ENCODE measurements around the gene STX8. TPM values are rescaled to one million over a fixed set of nuclear protein-coding genes. Genes with fewer than 3 reads are reported as not detected.

The STX8 gene
- total and polyA plus RNA-seq, 3 experiments from 2014 or later = 63.3 to 171 (median 64.8) TPM

DNA sequence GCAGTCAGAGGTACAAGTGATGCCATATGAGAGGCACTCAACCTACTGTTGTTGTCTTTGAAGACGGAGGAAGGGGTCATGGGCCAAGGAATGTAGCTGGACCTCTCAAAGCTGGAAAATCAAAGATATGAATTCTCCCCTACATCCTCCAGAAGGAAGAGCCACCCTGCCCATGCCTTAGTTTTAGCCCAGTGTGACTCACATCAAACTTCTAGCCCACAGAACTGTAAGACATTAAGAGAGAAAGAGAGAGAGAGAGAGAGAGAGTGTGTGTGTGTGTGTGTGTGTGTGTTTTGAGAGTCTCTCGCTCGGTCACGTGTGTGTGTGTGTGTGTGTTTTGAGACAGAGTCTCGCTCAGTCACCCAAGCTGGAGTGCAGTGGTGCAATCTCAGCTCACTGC, 87.1 kb downstream of the STX8 start:
- H3K36me3 Mint-ChIP-seq = peaks cover 13 to 73% (median 26%) of the 10 kb centered on the region in 3 donors
- CTCF ChIA-PET = no interaction called here
- POLR2A ChIA-PET = no interaction called here

DNA sequence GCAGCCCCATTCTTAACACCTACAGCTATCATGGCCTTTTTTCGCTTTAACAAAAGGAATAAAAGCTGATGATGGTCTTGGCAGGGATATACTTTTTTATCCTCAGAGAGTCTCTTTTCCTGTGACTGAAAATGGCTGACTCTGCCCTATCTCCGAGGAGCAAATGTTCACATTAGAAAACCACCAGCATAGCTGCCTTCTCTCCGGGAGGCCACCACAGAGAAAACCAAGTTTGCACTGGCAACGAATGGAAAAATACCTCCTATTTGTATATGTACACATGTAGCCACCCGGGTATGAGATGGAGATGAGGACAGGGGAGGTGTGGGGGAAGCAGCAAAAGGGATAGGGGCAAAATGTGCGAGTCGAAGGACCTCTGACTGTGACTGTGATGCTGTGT, 88.2 kb downstream of the STX8 start:
- H3K4me3 Mint-ChIP-seq = no peak overlapping the region
- Histone ChIP-seq H3K36me3 (ENCODE audit: insufficient read depth, low read length) (no peaks in the 10 kb centered on the region), H3K27me3 (ENCODE audit: insufficient read depth, low read length, poor library complexity, severe bottlenecking) (no peaks in the 10 kb centered on the region), H3K4me1 (ENCODE audit: insufficient read depth, low read length) (no peaks in the 10 kb centered on the region), H3K9me3 (ENCODE audit: low read length) (no peaks in the 10 kb centered on the region), H3K4me3 (ENCODE audit: low read length) (no peak overlapping the region), H3K27ac (ENCODE audit: low read depth, low read length) (no peak overlapping the region)
- no peak for DNase-seq
- H3K9me3 Mint-ChIP-seq = no peaks in the 10 kb centered on the region
- ChIA-PET POLR2A (no interaction called here), CTCF (no interaction called here)
- no peak overlapping the region for H3K27ac Mint-ChIP-seq
- H3K27me3 Mint-ChIP-seq = no peaks in the 10 kb centered on the region
- H3K4me1 Mint-ChIP-seq = peaks cover 0 to 4% (median 0%) of the 10 kb centered on the region in 3 donors
- H3K36me3 Mint-ChIP-seq = peaks cover 9 to 72% (median 26%) of the 10 kb centered on the region in 3 donors

More for the DNA sequence above, 87.1 kb downstream of the STX8 start:
- H3K9me3 Mint-ChIP-seq = no peaks in the 10 kb centered on the region
- H3K27me3 Mint-ChIP-seq = no peaks in the 10 kb centered on the region
- no peak for DNase-seq
- H3K27ac ChIP-seq (ENCODE audit: low read depth, low read length) = no peak overlapping the region
- H3K36me3 ChIP-seq (ENCODE audit: insufficient read depth, low read length) = no peaks in the 10 kb centered on the region
- no peaks in the 10 kb centered on the region for H3K27me3 ChIP-seq (ENCODE audit: insufficient read depth, low read length, poor library complexity, severe bottlenecking)
- H3K4me1 Mint-ChIP-seq = peaks cover 0 to 4% (median 0%) of the 10 kb centered on the region in 3 donors
- no peak overlapping the region for H3K4me3 Mint-ChIP-seq
- no peaks in the 10 kb centered on the region for H3K9me3 ChIP-seq (ENCODE audit: low read length)
- no peaks in the 10 kb centered on the region for H3K4me1 ChIP-seq (ENCODE audit: insufficient read depth, low read length)
- H3K27ac Mint-ChIP-seq = no peak overlapping the region
- no peak overlapping the region for H3K4me3 ChIP-seq (ENCODE audit: low read length)

DNA sequence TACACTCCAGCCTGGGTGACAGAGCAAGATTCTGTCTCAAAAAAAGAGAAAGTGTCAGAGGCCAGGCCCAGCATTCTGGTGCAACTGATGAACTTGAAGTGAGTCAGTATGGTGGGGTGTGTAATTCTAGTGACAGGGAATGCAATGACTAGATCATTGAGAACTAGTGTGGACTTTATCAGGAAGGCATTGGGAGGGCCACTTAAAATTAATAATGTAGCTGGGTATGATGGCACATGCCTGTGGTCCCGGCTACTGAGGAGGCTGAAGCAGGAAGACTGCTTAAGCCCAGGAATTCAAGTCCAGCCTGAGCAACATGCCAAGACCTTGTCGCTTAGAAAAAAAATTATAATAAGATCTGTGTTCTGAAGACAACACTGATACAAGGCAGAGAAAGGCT, 90.8 kb downstream of the STX8 start:
- DNase-seq = no peak
- Histone ChIP-seq H3K36me3 (ENCODE audit: insufficient read depth, low read length) (no peaks in the 10 kb centered on the region), H3K4me1 (ENCODE audit: insufficient read depth, low read length) (no peaks in the 10 kb centered on the region), H3K4me3 (ENCODE audit: low read length) (no peak overlapping the region), H3K27me3 (ENCODE audit: insufficient read depth, low read length, poor library complexity, severe bottlenecking) (no peaks in the 10 kb centered on the region), H3K9me3 (ENCODE audit: low read length) (no peaks in the 10 kb centered on the region), H3K27ac (ENCODE audit: low read depth, low read length) (no peak overlapping the region)
- Mint-ChIP-seq H3K4me3 (no peak overlapping the region), H3K27me3 (no peaks in the 10 kb centered on the region), H3K36me3 (peaks cover 0 to 57% (median 16%) of the 10 kb centered on the region in 3 donors), H3K9me3 (no peaks in the 10 kb centered on the region), H3K27ac (peak overlapping the region in 2 of 8 donors; percentile 15 to 43), H3K4me1 (peaks cover 0 to 4% (median 3%) of the 10 kb centered on the region in 3 donors)
- ChIA-PET CTCF (no interaction called here), POLR2A (no interaction called here)

DNA sequence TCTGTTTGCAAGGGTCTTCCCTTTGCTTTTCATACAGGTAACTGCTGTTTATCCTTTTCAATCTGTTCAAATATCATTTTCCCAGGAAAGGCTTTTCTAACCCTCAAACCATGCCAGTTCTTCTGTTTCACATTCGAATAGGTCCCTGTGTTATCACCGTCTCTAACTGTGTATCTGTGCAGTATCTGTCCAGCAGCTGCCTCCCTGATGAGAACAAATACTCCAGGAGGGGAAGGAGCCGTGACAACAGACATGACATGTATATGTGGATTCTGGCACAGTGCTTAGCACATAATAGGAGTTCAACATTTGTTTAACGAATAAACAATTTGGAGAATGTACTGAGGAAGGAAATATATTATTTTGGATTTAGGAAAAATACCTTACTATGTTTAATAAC, 95.7 kb downstream of the STX8 start:
- Histone ChIP-seq H3K36me3 (ENCODE audit: insufficient read depth, low read length) (no peaks in the 10 kb centered on the region), H3K27me3 (ENCODE audit: insufficient read depth, low read length, poor library complexity, severe bottlenecking) (no peaks in the 10 kb centered on the region), H3K4me1 (ENCODE audit: insufficient read depth, low read length) (no peaks in the 10 kb centered on the region), H3K4me3 (ENCODE audit: low read length) (no peak overlapping the region), H3K27ac (ENCODE audit: low read depth, low read length) (no peak overlapping the region), H3K9me3 (ENCODE audit: low read length) (no peaks in the 10 kb centered on the region)
- ChIA-PET POLR2A (no interaction called here), CTCF (no interaction called here)
- Mint-ChIP-seq H3K36me3 (peaks cover 0 to 31% (median 7%) of the 10 kb centered on the region in 3 donors), H3K27ac (no peak overlapping the region), H3K27me3 (no peaks in the 10 kb centered on the region), H3K4me3 (no peak overlapping the region), H3K9me3 (no peaks in the 10 kb centered on the region), H3K4me1 (peaks cover 0 to 4% (median 3%) of the 10 kb centered on the region in 3 donors)
- DNase-seq = no peak

DNA sequence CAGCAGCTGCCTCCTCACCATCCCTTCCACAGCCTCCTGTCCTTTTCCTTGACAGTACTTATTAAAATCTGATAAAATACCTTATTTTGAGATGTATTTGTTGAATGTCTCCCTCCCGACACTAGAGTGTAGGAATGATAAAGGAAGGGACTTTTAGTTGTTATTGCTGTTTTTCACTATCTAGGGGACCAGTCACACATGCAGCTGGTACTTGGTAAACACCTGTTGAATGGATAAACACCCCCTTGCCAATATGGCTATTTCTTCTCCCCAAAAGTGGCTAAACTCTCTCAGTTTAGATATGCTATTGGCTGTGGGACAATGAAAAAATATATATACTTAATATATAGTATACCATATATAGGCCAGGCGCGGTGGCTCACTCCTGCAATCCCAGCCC, 96.7 kb downstream of the STX8 start:
- Mint-ChIP-seq H3K9me3 (no peaks in the 10 kb centered on the region), H3K27me3 (no peaks in the 10 kb centered on the region), H3K36me3 (peaks cover 0 to 26% (median 4%) of the 10 kb centered on the region in 3 donors), H3K4me1 (peaks cover 0 to 5% (median 0%) of the 10 kb centered on the region in 3 donors), H3K27ac (no peak overlapping the region), H3K4me3 (no peak overlapping the region)
- no peak for DNase-seq
- no peak overlapping the region for H3K27ac ChIP-seq (ENCODE audit: low read depth, low read length)
- ChIA-PET POLR2A (no interaction called here), CTCF (no interaction called here)
- no peaks in the 10 kb centered on the region for H3K4me1 ChIP-seq (ENCODE audit: insufficient read depth, low read length)
- H3K9me3 ChIP-seq (ENCODE audit: low read length) = no peaks in the 10 kb centered on the region
- no peak overlapping the region for H3K4me3 ChIP-seq (ENCODE audit: low read length)
- H3K36me3 ChIP-seq (ENCODE audit: insufficient read depth, low read length) = no peaks in the 10 kb centered on the region
- H3K27me3 ChIP-seq (ENCODE audit: insufficient read depth, low read length, poor library complexity, severe bottlenecking) = no peaks in the 10 kb centered on the region

DNA sequence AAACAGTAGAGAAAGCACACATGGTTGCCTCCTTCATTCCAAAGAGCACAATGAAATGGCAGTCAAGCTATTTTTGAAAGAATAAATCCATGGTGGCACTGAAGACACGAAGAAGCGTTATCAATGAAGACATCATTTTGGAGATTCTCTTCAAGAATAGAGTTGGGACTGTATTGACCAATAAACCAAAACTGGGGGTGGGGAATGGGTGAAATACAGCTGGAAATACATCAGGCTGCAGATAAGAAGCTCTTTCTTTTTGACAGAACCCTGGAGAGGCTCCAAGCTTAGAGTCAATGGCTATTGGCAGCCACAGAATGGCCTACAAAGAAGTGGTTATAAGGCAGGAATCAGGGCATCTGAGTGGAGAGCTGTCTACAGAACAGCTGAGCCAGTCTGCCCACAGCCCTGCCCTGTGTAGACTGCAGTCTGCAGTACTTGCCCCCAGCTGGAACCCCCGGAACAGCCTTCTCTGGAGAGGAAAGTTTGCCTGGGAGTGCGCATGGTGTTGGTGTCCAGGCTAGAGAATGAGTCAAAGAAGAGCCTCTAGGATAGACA, 100.4 kb downstream of the STX8 start:
- Histone ChIP-seq H3K9me3 (ENCODE audit: low read length) (no peaks in the 10 kb centered on the region), H3K27me3 (ENCODE audit: insufficient read depth, low read length, poor library complexity, severe bottlenecking) (no peaks in the 10 kb centered on the region), H3K4me1 (ENCODE audit: insufficient read depth, low read length) (peaks cover 5% of the 10 kb centered on the region), H3K27ac (ENCODE audit: low read depth, low read length) (no peak overlapping the region), H3K36me3 (ENCODE audit: insufficient read depth, low read length) (no peaks in the 10 kb centered on the region), H3K4me3 (ENCODE audit: low read length) (no peak overlapping the region)
- Mint-ChIP-seq H3K36me3 (peaks cover 0 to 11% (median 0%) of the 10 kb centered on the region in 3 donors), H3K4me1 (peaks cover 18 to 24% (median 19%) of the 10 kb centered on the region in 3 donors), H3K4me3 (no peak overlapping the region), H3K27ac (peak overlapping the region in 1 of 8 donors; percentile 85), H3K9me3 (no peaks in the 10 kb centered on the region), H3K27me3 (no peaks in the 10 kb centered on the region)
- ChIA-PET CTCF (no interaction called here), POLR2A (no interaction called here)
- no peak for DNase-seq

DNA sequence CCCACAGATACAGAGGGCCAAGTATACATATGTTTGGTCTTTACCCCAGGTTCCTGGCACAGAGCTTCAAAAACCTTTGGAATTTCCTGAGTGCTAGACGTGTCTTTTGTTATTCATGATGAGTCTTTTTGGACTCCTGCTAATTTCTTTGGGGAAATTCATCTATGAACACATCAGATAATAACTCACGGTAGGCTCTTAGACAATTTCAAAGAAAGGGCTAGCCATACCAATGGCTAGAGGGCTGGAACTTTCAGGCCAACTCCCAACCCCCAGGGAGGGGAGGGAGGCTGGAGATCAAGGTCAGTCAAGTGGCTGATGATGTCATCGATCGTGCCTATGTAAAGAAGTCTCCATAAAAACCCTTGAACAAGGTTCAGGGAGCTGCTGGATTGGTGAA, 101.9 kb downstream of the STX8 start:
- no peaks in the 10 kb centered on the region for H3K36me3 ChIP-seq (ENCODE audit: insufficient read depth, low read length)
- Mint-ChIP-seq H3K36me3 (peaks cover 0 to 7% (median 0%) of the 10 kb centered on the region in 3 donors), H3K9me3 (no peaks in the 10 kb centered on the region), H3K4me3 (no peak overlapping the region), H3K4me1 (peaks cover 33 to 39% (median 33%) of the 10 kb centered on the region in 3 donors), H3K27ac (peak overlapping the region in 4 of 8 donors; percentile 21 to 93 (median 32)), H3K27me3 (no peaks in the 10 kb centered on the region)
- no peaks in the 10 kb centered on the region for H3K27me3 ChIP-seq (ENCODE audit: insufficient read depth, low read length, poor library complexity, severe bottlenecking)
- H3K4me1 ChIP-seq (ENCODE audit: insufficient read depth, low read length) = peaks cover 19% of the 10 kb centered on the region
- no peak overlapping the region for H3K4me3 ChIP-seq (ENCODE audit: low read length)
- H3K27ac ChIP-seq (ENCODE audit: low read depth, low read length) = no peak overlapping the region
- H3K9me3 ChIP-seq (ENCODE audit: low read length) = no peaks in the 10 kb centered on the region
- ChIA-PET CTCF (no interaction called here), POLR2A (no interaction called here)
- DNase-seq = no peak

DNA sequence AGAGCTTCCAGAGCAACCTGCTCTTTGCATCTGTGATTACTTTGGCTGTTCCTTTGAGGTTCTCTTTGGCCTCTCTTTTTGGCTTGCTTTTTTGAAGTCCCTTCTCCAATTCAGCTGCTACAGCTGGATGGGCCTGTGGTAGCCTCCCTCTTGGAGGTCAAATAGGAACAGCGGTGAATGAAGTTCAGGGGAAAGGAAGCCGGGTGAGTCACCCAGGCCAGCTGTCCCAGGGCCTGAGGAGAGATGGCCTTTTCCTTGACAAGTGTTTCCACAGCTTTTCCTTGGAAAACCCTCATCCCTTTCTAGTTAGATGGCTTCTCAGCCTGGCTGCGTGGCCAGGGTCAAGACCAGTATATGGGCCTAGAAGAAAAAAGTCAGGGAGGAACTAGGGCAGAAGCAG, 103.1 kb downstream of the STX8 start:
- H3K9me3 ChIP-seq (ENCODE audit: low read length) = no peaks in the 10 kb centered on the region
- H3K27ac Mint-ChIP-seq = peak overlapping the region in 7 of 8 donors; percentile 48 to 93 (median 81)
- CTCF ChIA-PET = no interaction called here
- H3K9me3 Mint-ChIP-seq = no peaks in the 10 kb centered on the region
- peaks cover 37 to 45% (median 38%) of the 10 kb centered on the region in 3 donors for H3K4me1 Mint-ChIP-seq
- POLR2A ChIA-PET = no interaction called here
- H3K27me3 Mint-ChIP-seq = no peaks in the 10 kb centered on the region
- no peak overlapping the region for H3K4me3 ChIP-seq (ENCODE audit: low read length)
- H3K27me3 ChIP-seq (ENCODE audit: insufficient read depth, low read length, poor library complexity, severe bottlenecking) = no peaks in the 10 kb centered on the region
- DNase-seq = no peak
- peaks cover 19% of the 10 kb centered on the region for H3K4me1 ChIP-seq (ENCODE audit: insufficient read depth, low read length)
- H3K4me3 Mint-ChIP-seq = no peak overlapping the region
- H3K27ac ChIP-seq (ENCODE audit: low read depth, low read length) = no peak overlapping the region
- no peaks in the 10 kb centered on the region for H3K36me3 ChIP-seq (ENCODE audit: insufficient read depth, low read length)
- H3K36me3 Mint-ChIP-seq = peaks cover 0 to 5% (median 0%) of the 10 kb centered on the region in 3 donors
